Psoas muscle (tissue), 8 donors: ENCODE results near the gene FERMT3. TPM values are rescaled to one million over a fixed set of nuclear protein-coding genes. Genes with fewer than 3 reads are reported as not detected.
A peak's percentile ranks its signal among the peaks of the same experiment; 100 is the strongest.

Source experiments
- ATAC-seq, 4 donors: fragments of 200-7000 bp; cut with Tn5 transposase; one replicate each; pipeline ENCODE4 v1.9.1; 2020; ENCODE audit warnings: moderate library complexity in 3 of 4, mild to moderate bottlenecking in 2 of 4
- DNase-seq, 2 donors: peaks; one replicate each; pipeline ENCODE4 v3.0.0-alpha.2; 2020
- H3K27ac ChIP-seq: fragments of 200-600 bp; one replicate; pipeline ENCODE4 v1.8.0; 2022
- H3K27me3 ChIP-seq, 3 donors: fragments of 200-600 bp in 1 of 3; one replicate each; pipeline versions ENCODE4 v1.6.1 to v1.8.0; 2013 to 2022; ENCODE audit warnings: low read length in 2 of 3, mild to moderate bottlenecking in 2 of 3, moderate library complexity in 1 of 3; ENCODE audit not compliant: insufficient read depth in 3 of 3
- H3K36me3 ChIP-seq, 2 donors: fragments of 200-600 bp in 1 of 2; one replicate each; pipeline versions ENCODE4 v1.6.1 to v1.8.0; 2013 to 2022; ENCODE audit warnings: low read depth in 1 of 2, mild to moderate bottlenecking in 1 of 2, moderate library complexity in 1 of 2; ENCODE audit not compliant: insufficient read depth in 1 of 2
- H3K4me1 ChIP-seq: fragments of 200-600 bp; one replicate; pipeline ENCODE4 v1.8.0; 2022
- H3K4me3 ChIP-seq: fragments of 200-600 bp; one replicate; pipeline ENCODE4 v1.8.0; 2022; ENCODE audit warnings: mild to moderate bottlenecking
- H3K9me3 ChIP-seq: fragments of 200-600 bp; one replicate; pipeline ENCODE4 v1.8.0; 2022
- CTCF ChIP-seq: fragments of 200-600 bp; IDR thresholded peaks from one replicate; pipeline ENCODE4 v1.8.0; 2022; ENCODE audit warnings: antibody characterized with exemption
- WGBS, 3 donors: extraction: QIAGEN DNeasy Blood & Tissue Kit; methylation state at CpG; one replicate each; pipeline versions ENCODE4 v1.1.6 to v1.1.7; 2013; 5-methylcytosine and 5-hydroxymethylcytosine counted together
- intact Hi-C, 2 donors: fragments of 100-400 bp; cut with DNase I; formaldehyde crosslinking; loops; one replicate each; pipeline versions ENCODE4 v1.11.0 to v1.14.2; 2022
- polyA plus RNA-seq, 3 donors: library from polyadenylated mRNA; stranded (reverse); fragments of 200-250 nt; gene quantifications; one replicate each; pipeline ENCODE4 v1.2.3, GENCODE V29; 2013
- total RNA-seq, 4 donors: library from RNA; stranded (reverse); fragmentation: NEBNext Ultra II Directional in 2 of 4; extraction: Animal tissue kit (Norgen Biotek cat#: 25700) in 2 of 4; gene quantifications; one replicate each; pipeline versions ENCODE4 v1.2.1 to v1.2.4, GENCODE V29; 2021 to 2023
- donor health status: healthy with polysubstance abuse.
- donor health status: DM: no; HTN: no; CAD: no; lungs with moderate emphysema.
- donor health status: Bipolar disorder and iron deficiency.
- donor health status: healthy.
- donor health status: DM: yes; HTN: yes; CAD: no.
- donor health status: DM: no; HTN: no; CAD: no.
- donor health status: DM: no; HTN: no; CAD: no.
- donor health status: DM: yes; HTN: yes; CAD: no.

FERMT3 gene
- total and polyA plus RNA-seq, 7 donors: 2.5 to 11.7 (median 6.7) TPM

DNA sequence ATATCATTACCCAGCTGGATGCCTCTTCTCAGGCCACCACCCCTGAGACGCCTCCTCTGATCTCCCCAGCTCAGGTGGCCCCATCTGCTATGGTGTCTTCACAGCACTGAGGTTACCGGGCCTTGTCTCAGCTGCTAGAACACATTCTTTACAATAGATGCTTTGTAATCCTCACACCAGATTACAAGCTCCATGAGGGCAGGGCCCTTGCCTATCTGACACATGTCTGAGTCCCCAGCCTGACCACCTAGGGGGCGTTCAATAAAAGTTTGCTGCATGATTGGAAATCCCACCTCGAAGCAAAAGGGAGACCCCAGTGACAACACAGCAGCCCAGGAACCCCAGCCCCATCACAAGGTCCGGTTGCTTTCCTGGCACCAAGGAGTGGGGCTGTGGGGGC is 42.6 kb upstream of the FERMT3 start:
- Histone ChIP-seq H3K9me3 (no peaks in the 10 kb centered on the region), H3K27me3 (no peaks in the 10 kb centered on the region), H3K27ac (peak overlapping the region; percentile 98), H3K36me3 (peaks cover 0 to 3% of the 10 kb centered on the region in 2 donors), H3K4me3 (peak overlapping the region; percentile 87), H3K4me1 (peaks cover 14% of the 10 kb centered on the region)
- DNase-seq: no peak
- ATAC-seq: no peak
- TF ChIP-seq CTCF: no peak
- WGBS, 3 donors: 57 to 63% (median 60%) methylated on average over 5 of the region's 5 CpGs
- intact Hi-C loops: no loop called here

DNA sequence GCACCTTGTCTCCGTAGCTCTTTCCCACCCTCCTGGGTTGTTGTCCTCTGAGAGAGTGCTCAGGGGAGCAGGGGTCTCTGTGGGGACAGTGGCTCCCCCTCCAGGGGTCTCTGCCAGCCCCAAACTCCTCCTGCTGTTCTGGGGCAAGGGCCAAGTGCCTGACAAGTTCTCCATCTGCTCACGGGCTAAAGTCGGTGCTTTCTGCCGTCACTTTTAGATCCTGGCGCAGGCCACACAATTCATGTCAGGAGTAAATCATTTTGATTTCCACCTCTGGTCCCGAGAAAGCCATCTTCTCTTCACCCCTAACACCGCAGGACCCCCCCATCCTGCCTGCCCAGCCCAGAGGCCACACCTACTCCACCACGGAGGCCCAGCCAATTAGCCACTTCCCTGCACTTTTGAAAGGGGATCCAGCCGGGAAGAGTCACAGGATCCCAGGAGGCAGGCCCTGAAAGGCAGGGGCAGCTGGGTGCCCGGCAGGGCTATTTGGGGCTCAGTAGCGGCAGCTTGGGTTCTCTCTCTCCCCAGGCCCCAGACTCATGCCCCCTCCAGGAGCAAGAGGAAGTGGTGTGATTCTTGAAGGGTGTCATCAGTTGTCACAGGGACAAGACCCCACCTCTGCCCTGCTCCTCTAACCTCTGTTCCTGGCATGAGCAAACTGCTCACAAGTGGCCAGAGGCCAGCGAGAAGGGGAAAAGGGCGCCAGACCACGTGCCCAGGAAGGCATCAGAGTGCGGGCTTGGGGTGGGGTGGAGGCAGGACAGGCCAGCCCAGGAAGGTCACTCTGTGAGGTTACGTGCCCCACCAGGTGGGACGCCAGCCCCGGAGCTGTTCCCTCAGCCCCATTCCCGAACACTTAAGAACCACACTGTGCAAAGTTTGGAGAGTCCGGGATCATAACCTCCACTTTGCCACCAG is 41.9 kb upstream of the FERMT3 start:
- Histone ChIP-seq H3K4me3 (peak overlapping the region; percentile 87), H3K27ac (peak overlapping the region; percentile 98), H3K27me3 (no peaks in the 10 kb centered on the region), H3K36me3 (peaks cover 0 to 3% of the 10 kb centered on the region in 2 donors), H3K4me1 (peaks cover 14% of the 10 kb centered on the region), H3K9me3 (no peaks in the 10 kb centered on the region)
- no peak for TF ChIP-seq CTCF
- DNase-seq (peak; percentile 69 to 89), ATAC-seq (peak; percentile 77 to 84 (median 78))
- WGBS, 3 donors: 17 to 19% (median 18%) methylated on average over 19 to 20 of the region's 20 CpGs
- intact Hi-C loops: no loop called here

DNA sequence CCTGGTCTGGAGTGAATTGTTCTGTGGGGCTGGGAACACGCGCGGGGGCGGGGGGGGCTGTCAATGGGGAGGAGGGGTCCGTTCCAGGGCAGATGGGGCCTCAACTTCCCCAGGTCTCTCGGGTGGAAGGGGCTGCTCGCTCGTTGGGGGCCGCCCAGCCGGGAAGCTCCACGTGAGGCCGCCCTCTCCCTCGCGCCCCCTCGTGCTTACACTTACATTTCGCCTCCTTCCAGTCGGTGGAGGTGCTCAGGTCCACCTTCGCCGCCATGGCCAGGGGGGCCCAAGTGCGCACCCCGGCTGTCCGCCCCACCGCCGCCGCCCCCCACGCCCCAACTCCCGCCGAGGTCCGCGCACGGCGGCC is 41.1 kb upstream of the FERMT3 start:
- 0 to 2% (median 1%) methylated on average over 20 to 32 of the region's 32 CpGs for WGBS, 3 donors
- Histone ChIP-seq H3K36me3 (peaks cover 0 to 3% of the 10 kb centered on the region in 2 donors), H3K4me1 (peaks cover 14% of the 10 kb centered on the region), H3K9me3 (no peaks in the 10 kb centered on the region), H3K27ac (peak overlapping the region; percentile 98), H3K4me3 (peak overlapping the region; percentile 87), H3K27me3 (no peaks in the 10 kb centered on the region)
- intact Hi-C loops: no loop called here
- no peak for DNase-seq
- ATAC-seq: peak; percentile 4 to 16 (median 15)
- no peak for TF ChIP-seq CTCF

GRCh38 chr11:64165842-64166635 is 40.5 kb upstream of the FERMT3 start, which contains the start of gene MACROD1:
MACROD1 (minus strand) TSS chr11:64166113; CDS start chr11:64165994, 119 bp downstream.
- Histone ChIP-seq H3K36me3 (peaks cover 0 to 3% of the 10 kb centered on the region in 2 donors), H3K27me3 (no peaks in the 10 kb centered on the region), H3K27ac (peak within 1 kb of the TSS; percentile 98), H3K9me3 (no peaks in the 10 kb centered on the region), H3K4me3 (peak within 1 kb of the TSS; percentile 87), H3K4me1 (peaks cover 14% of the 10 kb centered on the region)
- DNase-seq (peak; percentile 93 to 96), ATAC-seq (peak; percentile 81 to 83 (median 82))
- TF ChIP-seq CTCF: no peak
- intact Hi-C loops: loop anchor here in 1 of 2 donors (2.0 kb wide), 1 partner anchor 15 kb away; no protein-coding TSS in a partner anchor
- WGBS, 3 donors: 1 to 2% (median 1%) methylated on average over 45 to 92 of the region's 92 CpGs
